ENCODE measurements around the gene HADHA. TPM values are rescaled to one million over a fixed set of nuclear protein-coding genes. Genes with fewer than 3 reads are reported as not detected.

The HADHA gene
- total RNA-seq, 4 donors from 2014 or later, result 92.8 to 233 (median 142) TPM

GRCh38 chr2:26191316-26192159, 52.9 kb downstream of the HADHA start:
- in situ Hi-C loops (cut with MboI; ENCODE audit: low pct_ligation_motif_present in 1 of 4, low pct_unique_long_range_greater_than_20kb in 1 of 4, low sequenced_read_pairs in 3 of 4), result no loop called here
- 85 to 96% methylated on average over 6 to 20 of the region's 20 CpGs for WGBS, 2 donors (ENCODE audit: low coverage in 1 of 2)
- Histone ChIP-seq H3K4me3 (no peak overlapping the region), H3K27me3 (no peaks in the 10 kb centered on the region), H3K4me1 (peaks cover 0 to 7% (median 3%) of the 10 kb centered on the region in 4 donors), H3K36me3 (peaks cover 0 to 23% (median 9%) of the 10 kb centered on the region in 4 donors), H3K27ac (peak overlapping the region; percentile 55 to 62 (median 60)), H3K9me3 (no peaks in the 10 kb centered on the region)
- intact Hi-C loops (cut with DNase I; ENCODE audit: low total_unique reads), result no loop called here
- no peak for TF ChIP-seq POLR2A (IDR thresholded peaks at IDR 0.05)
- no peak for TF ChIP-seq POLR2AphosphoS5 (IDR thresholded peaks at IDR 0.05)
- TF ChIP-seq, protein P1, sequence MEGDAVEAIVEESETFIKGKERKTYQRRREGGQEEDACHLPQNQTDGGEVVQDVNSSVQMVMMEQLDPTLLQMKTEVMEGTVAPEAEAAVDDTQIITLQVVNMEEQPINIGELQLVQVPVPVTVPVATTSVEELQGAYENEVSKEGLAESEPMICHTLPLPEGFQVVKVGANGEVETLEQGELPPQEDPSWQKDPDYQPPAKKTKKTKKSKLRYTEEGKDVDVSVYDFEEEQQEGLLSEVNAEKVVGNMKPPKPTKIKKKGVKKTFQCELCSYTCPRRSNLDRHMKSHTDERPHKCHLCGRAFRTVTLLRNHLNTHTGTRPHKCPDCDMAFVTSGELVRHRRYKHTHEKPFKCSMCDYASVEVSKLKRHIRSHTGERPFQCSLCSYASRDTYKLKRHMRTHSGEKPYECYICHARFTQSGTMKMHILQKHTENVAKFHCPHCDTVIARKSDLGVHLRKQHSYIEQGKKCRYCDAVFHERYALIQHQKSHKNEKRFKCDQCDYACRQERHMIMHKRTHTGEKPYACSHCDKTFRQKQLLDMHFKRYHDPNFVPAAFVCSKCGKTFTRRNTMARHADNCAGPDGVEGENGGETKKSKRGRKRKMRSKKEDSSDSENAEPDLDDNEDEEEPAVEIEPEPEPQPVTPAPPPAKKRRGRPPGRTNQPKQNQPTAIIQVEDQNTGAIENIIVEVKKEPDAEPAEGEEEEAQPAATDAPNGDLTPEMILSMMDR (IDR thresholded peaks at IDR 0.05), result no peak
- DNase-seq, result no peak

GRCh38 chr2:26190369-26190768, 54.1 kb downstream of the HADHA start:
- no peak for DNase-seq
- no peaks in the 10 kb centered on the region for H3K27me3 ChIP-seq
- H3K27ac ChIP-seq, result no peak overlapping the region
- intact Hi-C loops (cut with DNase I; ENCODE audit: low total_unique reads), result no loop called here
- no peaks in the 10 kb centered on the region for H3K9me3 ChIP-seq
- peaks cover 0 to 21% (median 8%) of the 10 kb centered on the region in 4 donors for H3K36me3 ChIP-seq
- in situ Hi-C loops (cut with MboI; ENCODE audit: low pct_ligation_motif_present in 1 of 4, low pct_unique_long_range_greater_than_20kb in 1 of 4, low sequenced_read_pairs in 3 of 4), result no loop called here
- H3K4me1 ChIP-seq, result peaks cover 4 to 11% (median 7%) of the 10 kb centered on the region in 4 donors
- 85 to 89% methylated on average over 6 to 7 of the region's 7 CpGs for WGBS, 2 donors (ENCODE audit: low coverage in 1 of 2)
- TF ChIP-seq POLR2A (IDR thresholded peaks at IDR 0.05) (no peak), EP300 (IDR thresholded peaks at IDR 0.05; ENCODE audit: low read depth) (no peak), POLR2AphosphoS5 (IDR thresholded peaks at IDR 0.05) (no peak)
- TF ChIP-seq, protein P1 (IDR thresholded peaks at IDR 0.05), result no peak
- H3K4me3 ChIP-seq, result no peak overlapping the region

DNA sequence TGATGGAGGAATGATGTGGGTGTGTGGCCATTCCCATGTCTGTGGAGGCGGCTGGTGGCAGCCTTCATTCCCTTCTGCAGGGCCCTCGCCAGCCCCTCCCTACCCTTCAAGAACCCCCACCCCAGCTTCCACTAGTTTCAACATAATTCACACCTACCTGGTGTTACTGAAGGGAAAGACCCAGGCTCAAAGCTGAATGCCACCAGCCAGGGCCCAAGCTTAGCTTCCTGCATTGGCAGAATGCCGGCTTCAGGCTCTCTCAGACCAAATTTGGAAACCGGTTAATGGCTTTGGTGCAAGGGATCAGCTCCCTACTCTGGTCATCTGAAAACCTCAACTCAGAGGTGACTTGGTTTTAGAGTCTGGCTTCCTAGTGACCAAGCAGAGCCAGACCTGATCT, 54.7 kb downstream of the HADHA start:
- Histone ChIP-seq H3K9me3 (no peaks in the 10 kb centered on the region), H3K4me1 (peaks cover 4 to 15% (median 11%) of the 10 kb centered on the region in 4 donors), H3K36me3 (peaks cover 0 to 21% (median 8%) of the 10 kb centered on the region in 4 donors), H3K27ac (no peak overlapping the region), H3K27me3 (no peaks in the 10 kb centered on the region), H3K4me3 (no peak overlapping the region)
- 86% methylated on average over 4 of the region's 4 CpGs; no CpG with 5 or more reads in 1 of the 2 donors for WGBS, 2 donors (ENCODE audit: low coverage in 1 of 2)
- in situ Hi-C loops (cut with MboI; ENCODE audit: low pct_ligation_motif_present in 1 of 4, low pct_unique_long_range_greater_than_20kb in 1 of 4, low sequenced_read_pairs in 3 of 4) (no loop called here), intact Hi-C loops (cut with DNase I; ENCODE audit: low total_unique reads) (no loop called here)
- TF ChIP-seq, protein P1 (IDR thresholded peaks at IDR 0.05), result no peak
- no peak for TF ChIP-seq POLR2A (IDR thresholded peaks at IDR 0.05)
- TF ChIP-seq POLR2AphosphoS5 (IDR thresholded peaks at IDR 0.05), result no peak
- no peak for TF ChIP-seq EP300 (IDR thresholded peaks at IDR 0.05; ENCODE audit: low read depth)
- no peak for DNase-seq

- H3K27ac ChIP-seq, result no peak overlapping the region
- peaks cover 4 to 18% (median 14%) of the 10 kb centered on the region in 4 donors for H3K4me1 ChIP-seq
- H3K36me3 ChIP-seq, result peaks cover 0 to 15% (median 5%) of the 10 kb centered on the region in 4 donors
- in situ Hi-C loops (cut with MboI; ENCODE audit: low pct_ligation_motif_present in 1 of 4, low pct_unique_long_range_greater_than_20kb in 1 of 4, low sequenced_read_pairs in 3 of 4) (no loop called here), intact Hi-C loops (cut with DNase I; ENCODE audit: low total_unique reads) (no loop called here)
- DNase-seq, result no peak
- no peaks in the 10 kb centered on the region for H3K27me3 ChIP-seq
- no peaks in the 10 kb centered on the region for H3K9me3 ChIP-seq
- H3K4me3 ChIP-seq, result no peak overlapping the region
- WGBS, 2 donors (ENCODE audit: low coverage in 1 of 2), result 88 to 93% methylated on average over 4 of the region's 4 CpGs
- no peak for TF ChIP-seq EP300 (IDR thresholded peaks at IDR 0.05; ENCODE audit: low read depth)
- TF ChIP-seq POLR2AphosphoS5 (IDR thresholded peaks at IDR 0.05), result no peak
- TF ChIP-seq, protein P1 (IDR thresholded peaks at IDR 0.05), result no peak
- no peak for TF ChIP-seq POLR2A (IDR thresholded peaks at IDR 0.05)
Observed at GRCh38 chr2:26189123-26189522, 55.3 kb downstream of the HADHA start.

All from transverse colon (tissue), 4 donors.